Measurements from ENCODE around the gene ARHGAP33. TPM values are rescaled to one million over a fixed set of nuclear protein-coding genes. Genes with fewer than 3 reads are reported as not detected.

The ARHGAP33 gene
- total and polyA plus RNA-seq, 4 experiments from 2014 or later, result 0.29 to 19.4 (median 15.8) TPM; not detected in 1

Other genes starting within 250 kb of the ARHGAP33 start
- not detected for gene SBSN, start 247.3 kb upstream of the ARHGAP33 start, total RNA-seq
- not detected for gene SBSN, start 247.3 kb upstream of the ARHGAP33 start, polyA plus RNA-seq
- gene GAPDHS, start 242.1 kb upstream of the ARHGAP33 start, total RNA-seq, result not detected
- not detected for gene GAPDHS, start 242.1 kb upstream of the ARHGAP33 start, polyA plus RNA-seq
- 10 to 100 TPM; 41.3 to 41.9 TPM for gene TMEM147, start 229.9 kb upstream of the ARHGAP33 start, total RNA-seq
- 100 to 1,000 TPM; 160 to 189 TPM for gene TMEM147, start 229.9 kb upstream of the ARHGAP33 start, polyA plus RNA-seq
- not detected for gene ATP4A, start 211.9 kb upstream of the ARHGAP33 start, total RNA-seq
- not detected for gene ATP4A, start 211.9 kb upstream of the ARHGAP33 start, polyA plus RNA-seq
- not detected for gene PMIS2, start 189.4 kb upstream of the ARHGAP33 start, total RNA-seq
- not detected for gene PMIS2, start 189.4 kb upstream of the ARHGAP33 start, polyA plus RNA-seq
- gene HAUS5, start 162.8 kb upstream of the ARHGAP33 start, total RNA-seq, result 10 to 100 TPM; 28.2 to 29.3 TPM
- 1 to 10 TPM; 7.8 to 9.4 TPM for gene HAUS5, start 162.8 kb upstream of the ARHGAP33 start, polyA plus RNA-seq
- gene RBM42, start 146.5 kb upstream of the ARHGAP33 start, total RNA-seq, result 10 to 100 TPM; 53.0 to 55.8 TPM
- 10 to 100 TPM; 42.9 to 61.0 TPM for gene RBM42, start 146.5 kb upstream of the ARHGAP33 start, polyA plus RNA-seq
- 1 to 10 TPM in 1 of 2 experiments, not detected in 1; 1.3 TPM for gene ETV2, start 133.8 kb upstream of the ARHGAP33 start, total RNA-seq
- gene ETV2, start 133.8 kb upstream of the ARHGAP33 start, polyA plus RNA-seq, result 1 to 10 TPM; 1.1 to 1.2 TPM
- 100 to 1,000 TPM; 212 to 250 TPM for gene COX6B1, start 127.2 kb upstream of the ARHGAP33 start, total RNA-seq
- 100 to 1,000 TPM; 747 to 810 TPM for gene COX6B1, start 127.2 kb upstream of the ARHGAP33 start, polyA plus RNA-seq
- under 1 TPM; 0.55 to 0.72 TPM for gene UPK1A, start 109.0 kb upstream of the ARHGAP33 start, total RNA-seq
- not detected for gene UPK1A, start 109.0 kb upstream of the ARHGAP33 start, polyA plus RNA-seq
- under 1 TPM; 0.49 to 0.50 TPM for gene ZBTB32, start 71.0 kb upstream of the ARHGAP33 start, total RNA-seq
- gene ZBTB32, start 71.0 kb upstream of the ARHGAP33 start, polyA plus RNA-seq, result under 1 TPM in 1 of 2 donors, not detected in 1; 0.45 TPM
- 10 to 100 TPM; 83.4 to 84.3 TPM for gene KMT2B, start 57.6 kb upstream of the ARHGAP33 start, total RNA-seq
- gene KMT2B, start 57.6 kb upstream of the ARHGAP33 start, polyA plus RNA-seq, result 1 to 10 TPM in 1 of 2 donors, not detected in 1; 2.8 TPM
- gene IGFLR1, start 33.1 kb upstream of the ARHGAP33 start, total RNA-seq, result 100 to 1,000 TPM; 119 to 124 TPM
- gene IGFLR1, start 33.1 kb upstream of the ARHGAP33 start, polyA plus RNA-seq, result 10 to 100 TPM; 93.9 to 99.5 TPM
- 10 to 100 TPM; 60.5 to 65.2 TPM for gene U2AF1L4, start 30.1 kb upstream of the ARHGAP33 start, total RNA-seq
- 10 to 100 TPM; 48.7 to 50.9 TPM for gene U2AF1L4, start 30.1 kb upstream of the ARHGAP33 start, polyA plus RNA-seq
- gene PSENEN, start 29.9 kb upstream of the ARHGAP33 start, total RNA-seq, result 10 to 100 TPM; 27.2 TPM
- 10 to 100 TPM; 84.6 to 89.9 TPM for gene PSENEN, start 29.9 kb upstream of the ARHGAP33 start, polyA plus RNA-seq
- 10 to 100 TPM; 26.3 to 29.4 TPM for gene LIN37, start 27.0 kb upstream of the ARHGAP33 start, total RNA-seq
- gene LIN37, start 27.0 kb upstream of the ARHGAP33 start, polyA plus RNA-seq, result 10 to 100 TPM in 1 of 2 donors, 1 to 10 TPM in 1; 8.3 to 13.3 TPM
- gene HSPB6, start 18.5 kb upstream of the ARHGAP33 start, total RNA-seq, result not detected
- gene HSPB6, start 18.5 kb upstream of the ARHGAP33 start, polyA plus RNA-seq, result not detected
- 10 to 100 TPM; 45.1 to 46.5 TPM for gene PROSER3, start 17.4 kb upstream of the ARHGAP33 start, total RNA-seq
- gene PROSER3, start 17.4 kb upstream of the ARHGAP33 start, polyA plus RNA-seq, result 10 to 100 TPM in 1 of 2 donors, 1 to 10 TPM in 1; 2.0 to 11.8 TPM
- gene PRODH2, start 37.3 kb downstream of the ARHGAP33 start, total RNA-seq, result not detected
- not detected for gene PRODH2, start 37.3 kb downstream of the ARHGAP33 start, polyA plus RNA-seq
- not detected for gene NPHS1, start 76.9 kb downstream of the ARHGAP33 start, total RNA-seq
- gene NPHS1, start 76.9 kb downstream of the ARHGAP33 start, polyA plus RNA-seq, result not detected
- gene KIRREL2, start 81.3 kb downstream of the ARHGAP33 start, total RNA-seq, result not detected
- under 1 TPM in 1 of 2 donors, not detected in 1; 0.08 TPM for gene KIRREL2, start 81.3 kb downstream of the ARHGAP33 start, polyA plus RNA-seq
- not detected for gene APLP1, start 93.0 kb downstream of the ARHGAP33 start, total RNA-seq
- under 1 TPM in 1 of 2 donors, not detected in 1; 0.70 TPM for gene APLP1, start 93.0 kb downstream of the ARHGAP33 start, polyA plus RNA-seq
- 10 to 100 TPM; 36.6 to 50.0 TPM for gene NFKBID, start 125.0 kb downstream of the ARHGAP33 start, total RNA-seq
- 1 to 10 TPM; 1.3 to 7.1 TPM for gene NFKBID, start 125.0 kb downstream of the ARHGAP33 start, polyA plus RNA-seq
- gene HCST, start 127.0 kb downstream of the ARHGAP33 start, total RNA-seq, result 10 to 100 TPM; 66.2 to 75.2 TPM
- 100 to 1,000 TPM; 567 to 684 TPM for gene HCST, start 127.0 kb downstream of the ARHGAP33 start, polyA plus RNA-seq
- 10 to 100 TPM; 12.7 to 17.3 TPM for gene TYROBP, start 132.7 kb downstream of the ARHGAP33 start, total RNA-seq
- 1 to 10 TPM; 2.3 to 2.5 TPM for gene TYROBP, start 132.7 kb downstream of the ARHGAP33 start, polyA plus RNA-seq
- gene LRFN3, start 160.8 kb downstream of the ARHGAP33 start, total RNA-seq, result 10 to 100 TPM; 15.7 to 16.3 TPM
- gene LRFN3, start 160.8 kb downstream of the ARHGAP33 start, polyA plus RNA-seq, result 1 to 10 TPM in 1 of 2 donors, under 1 TPM in 1; 0.45 to 2.4 TPM
- 10 to 100 TPM; 25.7 to 25.8 TPM for gene SDHAF1, start 219.6 kb downstream of the ARHGAP33 start, total RNA-seq
- gene SDHAF1, start 219.6 kb downstream of the ARHGAP33 start, polyA plus RNA-seq, result 10 to 100 TPM; 21.9 to 41.3 TPM
- gene SYNE4, start 233.2 kb downstream of the ARHGAP33 start, total RNA-seq, result 1 to 10 TPM; 4.8 to 5.0 TPM
- gene SYNE4, start 233.2 kb downstream of the ARHGAP33 start, polyA plus RNA-seq, result under 1 TPM in 1 of 2 donors, not detected in 1; 0.25 TPM
- 10 to 100 TPM; 50.9 to 51.0 TPM for gene ALKBH6, start 238.6 kb downstream of the ARHGAP33 start, total RNA-seq
- 10 to 100 TPM; 20.8 to 21.0 TPM for gene ALKBH6, start 238.6 kb downstream of the ARHGAP33 start, polyA plus RNA-seq